ENCODE data around the gene PRSS50.
"Not testable (repeated sequence)": the region's sequence is repeated elsewhere in the genome, so short reads cannot be mapped to it uniquely, and the experiment has no call there.

The PRSS50 gene

DNA sequence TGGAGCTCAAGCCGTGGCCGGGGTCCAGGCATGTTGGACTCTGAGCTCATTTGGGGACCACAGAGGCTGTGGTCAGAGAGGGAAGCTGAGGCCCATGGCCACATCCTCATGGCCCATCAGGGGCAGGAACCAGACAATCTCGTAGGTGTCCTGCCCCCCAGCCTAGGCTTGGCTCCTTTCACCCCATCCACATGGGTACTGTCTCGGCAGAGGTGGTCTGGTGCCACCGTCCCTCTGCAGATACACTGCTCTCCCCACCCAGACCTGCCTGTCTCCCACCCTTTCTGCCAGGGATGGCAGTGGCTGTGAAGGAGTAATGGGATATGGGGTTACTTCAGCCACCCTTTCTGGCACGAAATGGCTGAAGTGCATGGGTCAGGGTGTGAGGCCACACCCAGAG, 7.9 kb downstream of the PRSS50 start:
- no peak for DNase-seq (ENCODE audit: extremely low spot score, insufficient read length, low read depth)
- no peak for FAIRE-seq

GRCh38 chr3:46709157-46709654, 8.5 kb downstream of the PRSS50 start:
- no peak for FAIRE-seq
- DNase-seq (ENCODE audit: extremely low spot score, insufficient read length, low read depth), result no peak

- no peak for DNase-seq (ENCODE audit: extremely low spot score, insufficient read length, low read depth)
- no peak for FAIRE-seq
These were observed 9.1 kb downstream of the PRSS50 start for GRCh38 chr3:46708401-46709156.

DNA sequence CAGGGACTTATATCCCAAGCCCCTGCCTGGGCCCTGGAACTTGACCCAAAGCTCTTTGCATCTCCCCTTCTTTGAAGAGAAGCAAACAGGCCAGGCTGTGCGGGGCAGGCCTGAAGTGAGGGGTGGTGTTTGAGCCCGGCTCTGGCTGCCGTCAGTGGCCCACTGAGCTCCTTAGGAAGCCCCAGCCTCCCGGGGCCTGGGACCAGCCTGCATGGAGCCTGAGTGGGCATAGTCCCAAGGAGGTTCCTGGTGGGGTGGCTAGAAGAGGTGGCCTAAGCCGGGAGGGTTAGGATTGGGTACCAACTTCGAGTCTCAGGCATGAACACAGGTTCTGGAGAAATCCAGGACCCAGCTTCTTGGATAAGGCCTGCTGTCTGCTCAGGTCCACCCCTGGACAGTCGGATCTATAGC, 10.1 kb downstream of the PRSS50 start:
- DNase-seq (ENCODE audit: extremely low spot score, insufficient read length, low read depth), result no peak
- no peak for FAIRE-seq

DNA sequence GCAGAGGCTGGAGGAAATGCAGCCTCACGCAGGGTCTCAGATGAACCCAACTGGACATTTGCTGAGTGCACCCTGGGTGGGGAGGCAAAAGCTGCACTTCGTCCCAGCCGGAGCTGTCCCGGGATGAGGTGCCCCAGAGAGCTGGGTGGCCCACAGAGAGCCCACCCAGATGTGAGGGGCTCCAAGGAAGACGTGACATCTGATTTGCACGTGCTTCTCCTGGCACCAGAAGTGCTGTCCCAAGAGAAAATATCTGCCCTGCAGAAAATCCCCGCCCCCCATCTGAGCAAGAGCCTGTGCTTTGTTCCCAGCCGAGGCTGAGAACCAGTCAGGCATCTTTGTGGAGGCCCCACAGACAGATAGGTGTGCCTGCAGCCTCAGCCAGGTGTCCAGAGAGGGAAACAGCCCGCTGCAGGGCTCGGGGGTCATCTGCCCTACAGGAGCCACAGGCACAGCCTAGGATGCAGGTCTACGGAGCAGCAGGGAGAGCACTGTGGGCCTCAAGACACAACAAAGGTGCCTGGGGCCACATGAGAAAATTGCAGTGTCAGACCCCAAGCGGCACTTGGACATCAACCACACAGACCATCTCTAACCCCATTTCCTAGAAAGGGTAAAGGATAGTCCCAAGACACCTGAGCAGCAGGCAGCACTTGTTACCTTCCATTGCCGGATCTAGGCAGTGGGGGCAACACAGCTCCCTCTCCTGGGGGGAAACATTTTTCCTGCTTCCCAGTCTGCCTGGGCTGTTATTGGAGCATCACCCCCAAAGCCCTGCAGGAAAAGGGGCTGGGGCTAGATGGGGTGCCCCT, 10.7 kb downstream of the PRSS50 start:
- no peak for FAIRE-seq

GRCh38 chr3:46705751-46706552, 11.7 kb downstream of the PRSS50 start:
- no peak for DNase-seq (ENCODE audit: extremely low spot score, insufficient read length, low read depth)
- no peak for FAIRE-seq

More for the DNA sequence above, 10.7 kb downstream of the PRSS50 start:
- no peak for DNase-seq (ENCODE audit: extremely low spot score, insufficient read length, low read depth)

DNA sequence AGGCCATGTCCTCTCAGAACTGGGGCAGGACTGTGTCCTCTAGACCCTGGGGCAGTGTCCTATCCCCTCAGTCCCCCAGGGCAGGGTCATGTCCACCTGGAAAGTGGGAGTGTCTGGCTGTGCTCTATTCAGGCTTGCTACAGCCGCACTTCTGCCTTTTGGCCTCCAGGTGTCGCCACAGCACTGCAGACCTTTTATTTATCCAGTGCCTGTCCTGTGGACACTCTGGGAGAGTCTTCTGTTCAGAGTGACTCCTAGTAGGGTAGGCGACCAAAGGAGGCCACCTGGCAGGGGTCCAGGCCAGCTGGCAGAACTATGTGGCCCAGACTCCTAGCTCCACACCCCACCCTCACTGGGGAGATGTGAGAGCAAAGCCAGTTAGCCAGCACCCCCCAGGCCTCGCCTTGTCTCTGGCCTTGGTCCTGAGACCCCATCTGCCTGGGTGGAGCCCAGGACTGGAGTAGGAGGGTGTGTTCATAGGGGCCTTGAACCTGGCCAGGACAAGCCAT, 12.6 kb downstream of the PRSS50 start:
- DNase-seq (ENCODE audit: extremely low spot score, insufficient read length, low read depth) (peak; percentile 53), FAIRE-seq (peak; percentile 97)

DNA sequence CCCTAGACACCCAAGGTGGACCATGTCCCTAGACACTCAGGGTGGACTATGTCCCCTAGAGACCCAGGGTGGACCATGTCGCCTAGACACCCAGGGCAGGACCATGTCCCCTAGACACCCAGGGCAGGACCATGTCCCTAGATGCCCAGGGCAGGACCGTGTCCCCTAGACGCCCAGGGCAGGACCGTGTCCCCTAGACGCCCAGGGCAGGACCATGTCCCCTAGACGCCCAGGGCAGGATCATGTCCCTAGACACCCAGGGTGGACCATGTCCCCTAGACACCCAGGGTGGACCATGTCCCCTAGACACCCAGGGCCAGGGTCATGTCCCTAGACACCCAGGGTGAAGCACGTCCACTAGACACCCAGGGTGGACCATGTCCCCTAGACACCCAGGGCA, 13.3 kb downstream of the PRSS50 start:
- not testable (repeated sequence) for FAIRE-seq; DNase-seq (ENCODE audit: extremely low spot score, insufficient read length, low read depth)

- DNase-seq (ENCODE audit: extremely low spot score, insufficient read length, low read depth) (no peak), FAIRE-seq (no peak)
These were observed 14.6 kb downstream of the PRSS50 start for GRCh38 chr3:46703013-46703520.

GRCh38 chr3:46702246-46703012, 15.2 kb downstream of the PRSS50 start:
- FAIRE-seq (no peak), DNase-seq (ENCODE audit: extremely low spot score, insufficient read length, low read depth) (no peak)

DNA sequence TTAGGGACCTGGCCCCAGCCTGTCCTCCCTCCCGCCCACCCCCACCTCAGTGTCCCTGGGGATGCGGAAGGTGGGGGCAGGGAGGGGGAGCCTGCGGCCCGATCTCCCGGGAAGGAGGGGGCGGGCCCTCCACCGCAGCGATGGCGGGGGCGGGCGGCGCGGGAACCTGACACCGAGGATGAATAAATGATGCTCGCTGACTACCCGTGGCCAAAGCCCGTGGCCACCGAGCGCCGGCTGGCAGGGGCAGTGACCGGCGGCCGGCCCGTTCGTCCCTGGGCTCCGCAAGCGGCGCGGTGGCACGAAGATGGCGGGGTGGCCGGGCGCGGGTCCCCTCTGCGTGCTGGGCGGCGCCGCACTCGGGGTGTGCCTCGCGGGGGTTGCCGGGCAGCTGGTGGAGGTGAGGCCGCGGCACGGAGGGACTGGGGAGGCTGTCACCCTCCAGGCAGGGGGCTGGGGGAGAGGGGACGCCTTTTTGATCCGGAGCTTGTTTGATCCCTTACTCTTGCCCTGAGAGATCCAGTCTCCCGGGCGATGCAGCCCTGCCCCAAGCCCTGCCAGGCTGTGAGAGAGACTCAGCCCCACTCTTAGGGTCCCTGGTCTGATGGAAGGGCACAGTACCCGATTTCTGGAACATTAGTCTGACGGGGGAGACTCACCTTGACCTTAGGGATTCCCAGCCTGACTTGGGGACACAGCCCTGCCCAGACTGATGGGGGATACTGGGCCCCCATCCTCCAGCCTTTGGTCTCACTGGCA, 16.3 kb downstream of the PRSS50 start, which contains the start of gene TMIE:
TMIE (plus strand) TSS at position 212 of the 759 bp plus-strand sequence; CDS start at position 308, 96 bp downstream.
- no peak for FAIRE-seq
- no peak for DNase-seq (ENCODE audit: extremely low spot score, insufficient read length, low read depth)

- DNase-seq (ENCODE audit: extremely low spot score, insufficient read length, low read depth) (no peak), FAIRE-seq (no peak)
These were observed 16.9 kb downstream of the PRSS50 start for GRCh38 chr3:46700772-46701171.

- DNase-seq (ENCODE audit: extremely low spot score, insufficient read length, low read depth) (no peak), FAIRE-seq (no peak)
These were observed 17.8 kb downstream of the PRSS50 start for GRCh38 chr3:46699676-46700523.

DNA sequence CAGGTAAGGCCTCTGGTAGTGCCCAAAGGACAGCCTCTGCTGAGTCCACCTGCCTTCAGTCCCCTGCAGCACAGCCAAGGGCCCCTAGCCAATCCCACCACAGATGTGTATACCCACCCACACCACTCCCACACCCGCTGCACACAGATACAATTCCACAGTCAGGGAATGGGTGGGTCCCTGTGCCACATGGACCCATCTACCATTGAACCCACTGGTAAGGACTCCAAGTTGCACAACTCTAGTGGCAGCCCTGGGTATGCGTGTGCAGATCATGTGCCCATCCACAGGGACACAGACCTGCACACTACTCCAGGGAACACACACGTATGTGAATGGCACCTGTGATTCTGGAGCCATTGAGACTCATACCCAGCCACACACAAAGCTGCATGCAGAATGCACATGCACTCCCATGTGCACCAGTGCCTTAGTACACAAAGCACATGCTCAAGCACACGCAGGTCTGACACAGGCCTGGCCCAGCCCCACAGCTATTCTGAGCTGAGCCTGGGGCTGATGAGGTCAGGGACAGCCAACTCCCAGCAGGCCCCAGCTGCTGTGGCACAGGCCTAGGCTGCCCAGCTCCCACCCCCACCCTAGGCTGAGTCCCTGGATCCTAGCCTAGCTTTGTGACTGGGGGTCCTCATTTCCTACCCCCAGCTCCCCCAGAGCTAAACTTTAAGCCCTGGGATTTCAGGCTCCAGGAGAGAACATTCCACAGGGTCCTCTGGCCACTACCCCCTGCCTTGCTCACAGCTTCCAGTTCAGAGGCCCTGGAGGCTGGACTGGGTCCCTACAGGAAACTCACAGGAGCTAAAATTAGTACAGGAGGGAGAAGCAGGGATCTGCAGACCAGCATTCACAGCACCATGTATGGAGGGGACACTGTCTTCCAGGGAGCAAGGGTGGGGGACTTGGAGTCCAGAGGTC, 21.4 kb downstream of the PRSS50 start:
- DNase-seq (ENCODE audit: extremely low spot score, insufficient read length, low read depth), result no peak
- FAIRE-seq, result no peak

GRCh38 chr3:46695177-46695961, 22.3 kb downstream of the PRSS50 start:
- no peak for DNase-seq (ENCODE audit: extremely low spot score, insufficient read length, low read depth)
- peak; percentile 67 for FAIRE-seq

DNA sequence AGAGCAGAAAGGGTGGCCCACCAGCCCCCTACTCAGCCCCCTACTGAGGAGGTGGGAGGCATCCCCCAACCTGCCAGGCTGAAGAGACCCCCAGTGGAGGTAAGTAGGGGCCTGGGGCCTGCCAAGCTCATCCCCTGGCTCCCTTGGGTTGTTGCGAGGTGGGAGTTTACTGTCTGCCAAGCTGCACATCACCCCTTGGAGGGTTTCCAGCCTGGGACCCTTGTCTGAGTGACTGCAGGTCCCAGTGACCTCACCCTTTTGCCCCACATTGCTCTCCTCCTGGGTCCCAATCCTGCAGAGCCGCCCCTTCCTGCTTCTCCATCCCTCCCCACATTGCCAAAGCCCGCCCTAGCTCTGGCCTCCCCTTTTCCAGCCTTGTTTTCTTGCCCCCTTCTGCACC, 23.1 kb downstream of the PRSS50 start:
- FAIRE-seq (no peak), DNase-seq (ENCODE audit: extremely low spot score, insufficient read length, low read depth) (no peak)

Data from GM18507 (cell line).